Endothelial cell of umbilical vein (primary cell): Measurements from ENCODE around the gene IMPACT. TPM values are rescaled to one million over a fixed set of nuclear protein-coding genes. Genes with fewer than 3 reads are reported as not detected.
A peak's percentile ranks its signal among the peaks of the same experiment; 100 is the strongest.

Experiments used
- Bru-seq: library from RNA; stranded (reverse); fragments of 400-500 nt; gene quantifications from one replicate; lab custom pipeline; 2021; lab: Mats Ljungman, UMichigan
- BruChase-seq, 2 experiments: library from RNA; stranded (reverse); fragments of 400-500 nt; gene quantifications; one replicate each; lab custom pipeline; 2021; lab: Mats Ljungman, UMichigan
- BruUV-seq: library from RNA; stranded (reverse); fragments of 400-500 nt; replicated peaks from 2 replicates; lab custom pipeline; 2021; lab: Mats Ljungman, UMichigan
- CTCF ChIA-PET: fragments of 300-600, 350-600 bp; sonication (Branson Sonifier 250); formaldehyde crosslinking; loops from one replicate; lab custom pipeline; 2021; ENCODE audit warnings: antibody characterized with exemption, inconsistent platforms; lab: Charles Lee
- POLR2A ChIA-PET: fragments of 300-600, 350-600 bp; sonication (Branson Sonifier 250); formaldehyde crosslinking; loops from one replicate; lab custom pipeline; 2021; ENCODE audit warnings: antibody characterized with exemption, inconsistent platforms; lab: Charles Lee
- DNase-seq: peaks from one replicate; pipeline ENCODE4 v3.0.0-alpha.2; 2011; ENCODE audit warnings: low read depth, low spot score
- FAIRE-seq: peaks from 2 replicates; lab custom pipeline; 2011; peaks lifted over from hg19 to GRCh38; lab: Jason Lieb, UNC
- H2AFZ ChIP-seq: 2 replicates; pipeline ENCODE4 v1.6.0; 2012; ENCODE audit warnings: low read depth, low read length, control low read depth, inconsistent platforms
- H3K27ac ChIP-seq: 2 replicates; pipeline ENCODE4 v1.5.1; 2011; ENCODE audit warnings: low read depth, mild to moderate bottlenecking, control low read depth, low read length, moderate library complexity; ENCODE audit not compliant: insufficient read depth
- H3K27me3 ChIP-seq, 2 experiments: 2 replicates each; pipeline versions ENCODE4 v1.6.0 to v1.6.1; 2011; ENCODE audit warnings: low read length in 2 of 2, mixed read lengths in 1 of 2; ENCODE audit not compliant: control insufficient read depth in 2 of 2, insufficient read depth in 2 of 2
- H3K36me3 ChIP-seq, 2 experiments: 2 replicates in 1 of 2; 3 replicates in 1 of 2; pipeline ENCODE4 v1.5.1; 2011; ENCODE audit warnings: low read length in 2 of 2, mild to moderate bottlenecking in 1 of 2, moderate library complexity in 1 of 2; ENCODE audit not compliant: control insufficient read depth in 2 of 2, insufficient read depth in 2 of 2; ENCODE audit errors: extremely low read depth in 1 of 2
- H3K4me1 ChIP-seq: 3 replicates; pipeline ENCODE4 v1.5.1; 2011; ENCODE audit warnings: mild to moderate bottlenecking, low read length; ENCODE audit not compliant: control insufficient read depth, insufficient read depth; ENCODE audit errors: extremely low read depth
- H3K4me2 ChIP-seq: 2 replicates; pipeline ENCODE4 v1.6.1; 2011; ENCODE audit warnings: low read length, control low read depth, mixed read lengths; ENCODE audit not compliant: insufficient read depth
- H3K4me3 ChIP-seq, 3 experiments: fragments of 200-600 bp in 1 of 3; sonication (generic), shearing (Covaris generic) in 1 of 3; replicated peaks in 1 of 3; 2 replicates each; pipeline ENCODE4 v1.5.1; 2011 to 2016; ENCODE audit warnings: control low read depth in 3 of 3, low read length in 3 of 3, mild to moderate bottlenecking in 2 of 3, inconsistent platforms in 1 of 3, low read depth in 1 of 3, moderate library complexity in 1 of 3; ENCODE audit not compliant: insufficient read depth in 1 of 3
- H3K79me2 ChIP-seq: 2 replicates; pipeline ENCODE4 v1.6.0; 2012; ENCODE audit warnings: low read length, inconsistent platforms; ENCODE audit not compliant: control insufficient read depth, insufficient read depth
- H3K9ac ChIP-seq: replicated peaks from 2 replicates; pipeline ENCODE3; 2011; ENCODE audit warnings: low read length, control low read depth; ENCODE audit not compliant: insufficient read depth; ENCODE audit errors: extremely low read depth
- H3K9me1 ChIP-seq: replicated peaks from 3 replicates; pipeline ENCODE4 v1.6.0; 2011; ENCODE audit warnings: mild to moderate bottlenecking, low read length; ENCODE audit not compliant: control insufficient read depth, insufficient read depth; ENCODE audit errors: extremely low read depth
- H3K9me3 ChIP-seq: replicated peaks from 2 replicates; pipeline ENCODE4 v1.5.1; 2012; ENCODE audit warnings: low read length, inconsistent platforms; ENCODE audit not compliant: control insufficient read depth, insufficient read depth
- H4K20me1 ChIP-seq: replicated peaks from 2 replicates; pipeline ENCODE3; 2011; ENCODE audit warnings: mild to moderate bottlenecking, low read length; ENCODE audit not compliant: control insufficient read depth, insufficient read depth; ENCODE audit errors: extremely low read depth
- CTCF ChIP-seq, 2 donors: IDR thresholded peaks; 1 replicate in 1 of 2; 2 replicates in 1 of 2; pipeline ENCODE4 v1.5.1; 2011; ENCODE audit warnings: low read length in 2 of 2, mild to moderate bottlenecking in 2 of 2, moderate library complexity in 2 of 2, control low read depth in 1 of 2, inconsistent platforms in 1 of 2, low read depth in 1 of 2; ENCODE audit not compliant: insufficient read depth in 1 of 2; ENCODE audit errors: extremely low read depth in 1 of 2
- EZH2 ChIP-seq: IDR thresholded peaks from 2 replicates; pipeline ENCODE4 v1.6.1; 2012; ENCODE audit warnings: borderline replicate concordance, low read depth, mild to moderate bottlenecking, moderate library complexity, low read length, inconsistent platforms; ENCODE audit not compliant: severe bottlenecking
- FOS ChIP-seq: IDR thresholded peaks from 2 replicates; pipeline ENCODE4 v1.6.1; 2011; ENCODE audit warnings: mild to moderate bottlenecking, low read length, moderate library complexity, borderline replicate concordance; ENCODE audit not compliant: insufficient read depth
- GATA2 ChIP-seq: IDR thresholded peaks from 2 replicates; pipeline ENCODE4 v1.7.0; 2011; ENCODE audit warnings: low read depth, mild to moderate bottlenecking, moderate library complexity, mixed read lengths, low read length; ENCODE audit not compliant: insufficient read length, insufficient read depth
- JUN ChIP-seq: IDR thresholded peaks from 2 replicates; pipeline ENCODE4 v1.6.1; 2011; ENCODE audit warnings: borderline replicate concordance, low read depth; ENCODE audit not compliant: insufficient read length, insufficient read depth
- MAX ChIP-seq: IDR thresholded peaks from 2 replicates; pipeline ENCODE4 v1.6.1; 2011; ENCODE audit not compliant: insufficient read depth, insufficient read length
- MYC ChIP-seq: IDR thresholded peaks from one replicate; pipeline ENCODE4 v1.6.1; 2011; ENCODE audit warnings: mild to moderate bottlenecking, low read depth, low read length
- POLR2A ChIP-seq: IDR thresholded peaks from 2 replicates; pipeline ENCODE4 v1.6.1; 2012; ENCODE audit warnings: low read depth, mild to moderate bottlenecking, control low read depth, low read length
- POLR2AphosphoS5 ChIP-seq: IDR thresholded peaks from 2 replicates; pipeline ENCODE4 v1.6.1; 2012; ENCODE audit warnings: low read depth, mild to moderate bottlenecking, control low read depth, low read length, moderate library complexity; ENCODE audit not compliant: insufficient read depth
- dilution Hi-C: fragments of 300-500 bp; cut with MboI; formaldehyde crosslinking; loops from one replicate; pipeline ENCODE4 v1.15.0; 2019; ENCODE audit warnings: low sequenced_read_pairs; ENCODE audit not compliant: extremely low pct_ligation_motif_present
- intact Hi-C: fragments of 100-400 bp; cut with micrococcal nuclease; formaldehyde crosslinking; loops from one replicate; pipeline ENCODE4 v1.10.0; 2022
- long read RNA-seq: library from polyadenylated mRNA; stranded (forward); transcript quantifications from one replicate; pipeline ENCODE4 v2.0.0, GENCODE V29; 2021
- polyA minus RNA-seq, 3 experiments: library from RNA; depleted of rRNA, polyadenylated mRNA; stranded (reverse); fragments of >200 nt; gene quantifications; 1 replicate in 1 of 3; 2 replicates in 2 of 3; pipeline ENCODE4 v1.2.3, GENCODE V29; 2011
- polyA plus RNA-seq, 4 experiments: library from polyadenylated mRNA; depleted of rRNA in 3 of 4; stranded (reverse) in 3 of 4; unstranded in 1 of 4; fragments of >200 nt; gene quantifications; 2 replicates each; pipeline versions ENCODE4 v1.2.1 to v1.2.3, GENCODE V29; 2011 to 2012; ENCODE audit warnings: missing spikeins in 1 of 4
- total RNA-seq: library from RNA; stranded (reverse); gene quantifications from 2 replicates; pipeline ENCODE4 v1.2.3, GENCODE V29; 2021

IMPACT gene
- total RNA-seq (28.4 and 28.6 TPM in 2 replicates), polyA plus RNA-seq (12.5 and 15.4 TPM in 2 replicates), polyA minus RNA-seq (13.9 and 15.2 TPM in 2 replicates), Bru-seq, nascent RNA (percentile 79 among the genes with signal in this experiment), BruChase-seq, experiment 1, labeled RNA remaining after a 6-hour chase (percentile 76 among the genes with signal in this experiment), BruChase-seq, experiment 2, labeled RNA remaining after a 2-hour chase (percentile 72 among the genes with signal in this experiment)
- 11.7 and 12.6 TPM in 2 replicates for polyA plus RNA-seq (2011; cell fraction: cytosol; rRNA removed)
- polyA plus RNA-seq (2011; cell fraction: nucleus; rRNA removed) = 10.9 and 16.1 TPM in 2 replicates
- polyA plus RNA-seq (2012) = 25.1 and 36.5 TPM in 2 replicates
- polyA minus RNA-seq (2011; cell fraction: cytosol; rRNA and poly(A)+ RNA removed) = 5.5 TPM
- 6.2 and 8.5 TPM in 2 replicates for polyA minus RNA-seq (2011; cell fraction: nucleus; rRNA and poly(A)+ RNA removed)
- long read RNA-seq, transcript IMPACT-201 (11 exons, 3,792 nt) = major isoform, 36 of 47 reads
- long read RNA-seq, partial matches to known transcripts = 1 of 47 reads
- long read RNA-seq, other reads (novel, unspliced or antisense) = 9 of 47 reads

GRCh38 chr18:24426398-24427294 is at the start of gene IMPACT:
Gene IMPACT (plus strand): TSS chr18:24426670. CDS start chr18:24426757, 87 bp downstream.
- dilution Hi-C loops = no loop called here
- POLR2A ChIA-PET = interaction anchor here (0.8 kb wide), 1 partner anchor 28 kb away, joined by 4 read pairs; the partner anchor contains the start of gene OSBPL1A

More at GRCh38 chr18:24426398-24427294, at the start of gene IMPACT:
- peak; percentile 83 for DNase-seq
- CTCF ChIA-PET = interaction anchor here (0.6 to 2.8 kb wide), 3 partner anchors 66 to 250 kb away, joined by 3 to 22 read pairs (median 4); no protein-coding TSS in a partner anchor
- TF ChIP-seq MAX = peak; percentile 41
- TF ChIP-seq GATA2 = no peak
- TF ChIP-seq POLR2AphosphoS5 = peak; percentile 98
- no peak for TF ChIP-seq CTCF (IDR thresholded peaks at IDR 0.05; ENCODE audit: extremely low read depth in 1 of 2, insufficient read depth in 1 of 2, low read depth in 1 of 2, low read length in 2 of 2)
- TF ChIP-seq JUN = no peak
- no peak for TF ChIP-seq FOS
- TF ChIP-seq EZH2 = no peak
- peak; percentile 24 for TF ChIP-seq MYC
- peak; percentile 91 for TF ChIP-seq POLR2A
- H3K9me3 ChIP-seq = no peaks in the 10 kb centered on the region
- H3K36me3 ChIP-seq = peaks cover 0 to 2% of the 10 kb centered on the region in 2 experiments
- peak within 1 kb of the TSS; percentile 53 for H3K27ac ChIP-seq
- intact Hi-C loops = loop anchor here (1.0 to 5.0 kb wide), 2 partner anchors 29 to 69 kb away; partner anchors contain the start of gene OSBPL1A
- H2AFZ ChIP-seq = peak within 1 kb of the TSS; percentile 92
- no peaks in the 10 kb centered on the region for H4K20me1 ChIP-seq
- peak within 1 kb of the TSS; percentile 70 to 92 (median 88) for H3K4me3 ChIP-seq
- peak within 1 kb of the TSS; percentile 96 for H3K4me2 ChIP-seq
- peaks cover 12% of the 10 kb centered on the region for H3K4me1 ChIP-seq
- H3K9ac ChIP-seq = peak within 1 kb of the TSS; percentile 94
- peaks cover 10 to 11% of the 10 kb centered on the region in 2 experiments for H3K27me3 ChIP-seq
- FAIRE-seq = peak; percentile 31
- H3K9me1 ChIP-seq = no peaks in the 10 kb centered on the region
- peaks cover 2% of the 10 kb centered on the region for H3K79me2 ChIP-seq
- TSS peak; percentile 72 for BruUV-seq
